H9 (cell line): ENCODE results near the gene TMEM151B. TPM values are rescaled to one million over a fixed set of nuclear protein-coding genes. Genes with fewer than 3 reads are reported as not detected.

Source experiments
- DNase-seq: peaks from one replicate; pipeline ENCODE4 v3.0.0-alpha.2; 2017
- H2AFZ ChIP-seq: one replicate; pipeline ENCODE4 v1.6.1; 2013; ENCODE audit warnings: mild to moderate bottlenecking, low read length, control low read depth, moderate library complexity
- H2AK5ac ChIP-seq: 2 replicates; pipeline ENCODE4 v1.6.1; 2013; ENCODE audit warnings: low read length, control low read depth, mixed read lengths; ENCODE audit not compliant: insufficient read length
- H2BK120ac ChIP-seq: one replicate; pipeline ENCODE4 v1.6.1; 2013; ENCODE audit warnings: low read depth, mild to moderate bottlenecking, low read length, control low read depth, inconsistent platforms; ENCODE audit not compliant: poor library complexity, severe bottlenecking
- H2BK12ac ChIP-seq: 2 replicates; pipeline ENCODE4 v1.6.1; 2013; ENCODE audit warnings: low read length, control low read depth, mixed read lengths, low read depth; ENCODE audit not compliant: insufficient read length
- H2BK15ac ChIP-seq: 2 replicates; pipeline ENCODE4 v1.6.1; 2013; ENCODE audit warnings: low read depth, low read length, control low read depth
- H2BK20ac ChIP-seq: one replicate; pipeline ENCODE4 v1.6.1; 2013; ENCODE audit warnings: low read depth, mild to moderate bottlenecking, low read length, control low read depth, inconsistent platforms; ENCODE audit not compliant: poor library complexity, severe bottlenecking
- H2BK5ac ChIP-seq: 2 replicates; pipeline ENCODE4 v1.6.1; 2013; ENCODE audit warnings: low read length, control low read depth, mixed read lengths; ENCODE audit not compliant: insufficient read length
- H3K14ac ChIP-seq: 2 replicates; pipeline ENCODE4 v1.6.1; 2013; ENCODE audit warnings: low read length, control low read depth; ENCODE audit not compliant: insufficient read depth
- H3K18ac ChIP-seq: 2 replicates; pipeline ENCODE4 v1.6.1; 2013; ENCODE audit warnings: low read depth, mild to moderate bottlenecking, mixed read lengths, low read length, control low read depth; ENCODE audit not compliant: insufficient read length
- H3K23ac ChIP-seq: 2 replicates; pipeline ENCODE4 v1.6.1; 2013; ENCODE audit warnings: low read length, control low read depth, mixed read lengths, low read depth; ENCODE audit not compliant: insufficient read length
- H3K23me2 ChIP-seq: 2 replicates; pipeline ENCODE4 v1.6.1; 2013; ENCODE audit warnings: low read depth, mild to moderate bottlenecking, mixed read lengths, low read length, control low read depth; ENCODE audit not compliant: insufficient read length, poor library complexity, severe bottlenecking
- H3K27ac ChIP-seq: 2 replicates; pipeline ENCODE4 v1.5.1; 2013; ENCODE audit warnings: low read length, control low read depth, mixed read lengths, low read depth; ENCODE audit not compliant: insufficient read length
- H3K27me3 ChIP-seq: 2 replicates; pipeline ENCODE4 v1.6.1; 2013; ENCODE audit warnings: low read length, control low read depth, inconsistent platforms; ENCODE audit not compliant: insufficient read depth
- H3K4ac ChIP-seq: 2 replicates; pipeline ENCODE4 v1.6.1; 2013; ENCODE audit warnings: low read depth, mild to moderate bottlenecking, control low read depth, inconsistent platforms, low read length, moderate library complexity
- H3K4me1 ChIP-seq: 2 replicates; pipeline ENCODE4 v1.6.1; 2013; ENCODE audit warnings: low read length, control low read depth, inconsistent platforms; ENCODE audit not compliant: insufficient read depth
- H3K4me2 ChIP-seq: 2 replicates; pipeline ENCODE4 v1.6.1; 2013; ENCODE audit warnings: low read length, control low read depth, mixed read lengths; ENCODE audit not compliant: insufficient read length, insufficient read depth
- H3K56ac ChIP-seq: 2 replicates; pipeline ENCODE4 v1.6.1; 2013; ENCODE audit warnings: low read depth, mild to moderate bottlenecking, mixed read lengths, low read length, control low read depth; ENCODE audit not compliant: insufficient read length
- H3K79me1 ChIP-seq: 2 replicates; pipeline ENCODE4 v1.6.1; 2013; ENCODE audit warnings: low read depth, mild to moderate bottlenecking, moderate library complexity, low read length, control low read depth, inconsistent platforms; ENCODE audit not compliant: insufficient read depth, poor library complexity, severe bottlenecking
- H3K79me2 ChIP-seq: 2 replicates; pipeline ENCODE4 v1.6.1; 2013; ENCODE audit warnings: low read length, control low read depth, inconsistent platforms; ENCODE audit not compliant: insufficient read depth
- H3K9ac ChIP-seq: 2 replicates; pipeline ENCODE4 v1.6.1; 2013; ENCODE audit warnings: low read length, control low read depth, mixed read lengths; ENCODE audit not compliant: insufficient read length; ENCODE audit errors: extremely low read depth
- H3K9me3 ChIP-seq: one replicate; pipeline ENCODE4 v1.6.1; 2013; ENCODE audit warnings: low read depth, low read length, inconsistent platforms; ENCODE audit not compliant: control insufficient read depth
- H3T11ph ChIP-seq: one replicate; pipeline ENCODE4 v1.6.1; 2013; ENCODE audit warnings: mild to moderate bottlenecking, low read length, control low read depth, inconsistent platforms
- H4K20me1 ChIP-seq: one replicate; pipeline ENCODE4 v1.6.1; 2013; ENCODE audit not compliant: control insufficient read depth, insufficient read length, insufficient read depth
- H4K5ac ChIP-seq: 2 replicates; pipeline ENCODE4 v1.6.1; 2013; ENCODE audit warnings: low read depth, mild to moderate bottlenecking, mixed read lengths, low read length, control low read depth; ENCODE audit not compliant: insufficient read length
- H4K8ac ChIP-seq: replicated peaks from 2 replicates; pipeline ENCODE4 v1.6.1; 2013; ENCODE audit warnings: low read length, control low read depth, mixed read lengths, low read depth; ENCODE audit not compliant: insufficient read length
- H4K91ac ChIP-seq: 2 replicates; pipeline ENCODE4 v1.6.1; 2013; ENCODE audit warnings: low read depth, mild to moderate bottlenecking, moderate library complexity, mixed read lengths, low read length, control low read depth; ENCODE audit not compliant: insufficient read length
- H3K27ac Mint-ChIP-seq, 3 experiments: 2 replicates in 2 of 3; 3 replicates in 1 of 3; pipeline ENCODE4 v1.8.0; 2020 to 2021; ENCODE audit warnings: mixed read lengths in 3 of 3, mild to moderate bottlenecking in 1 of 3, moderate library complexity in 1 of 3
- H3K27me3 Mint-ChIP-seq: 2 replicates; pipeline ENCODE4 v1.8.0; 2021; ENCODE audit warnings: low read depth, mild to moderate bottlenecking, moderate library complexity, mixed read lengths
- H3K36me3 Mint-ChIP-seq, 3 experiments: 2 replicates in 2 of 3; 3 replicates in 1 of 3; pipeline ENCODE4 v1.8.0; 2020 to 2021; ENCODE audit warnings: low read depth in 3 of 3, mixed read lengths in 3 of 3; ENCODE audit not compliant: insufficient read depth in 1 of 3
- H3K4me1 Mint-ChIP-seq, 2 experiments: 2 replicates each; pipeline ENCODE4 v1.8.0; 2020; ENCODE audit warnings: mixed read lengths in 2 of 2
- H3K4me3 Mint-ChIP-seq, 2 experiments: 2 replicates in 1 of 2; 3 replicates in 1 of 2; pipeline ENCODE4 v1.8.0; 2020 to 2021; ENCODE audit warnings: mild to moderate bottlenecking in 2 of 2, mixed read lengths in 2 of 2, moderate library complexity in 1 of 2
- H3K9me3 Mint-ChIP-seq, 2 experiments: 2 replicates in 1 of 2; 3 replicates in 1 of 2; pipeline ENCODE4 v1.8.0; 2020; ENCODE audit warnings: mild to moderate bottlenecking in 2 of 2, mixed read lengths in 2 of 2, moderate library complexity in 1 of 2
- WGBS: extraction: QIAGEN DNeasy Blood & Tissue Kit; methylation state at CpG from one replicate; pipeline ENCODE4 v1.1.7; 2013; ENCODE audit warnings: missing lambda C conversion rate, low lambda C conversion rate, mixed read lengths; ENCODE audit not compliant: insufficient read length; ENCODE audit errors: extremely low coverage; 5-methylcytosine and 5-hydroxymethylcytosine counted together
- total RNA-seq: library from RNA; stranded (reverse); gene quantifications from 2 replicates; pipeline ENCODE4 v1.2.1, GENCODE V29; 2021
- TF ChIP-seq, protein P1 (sequence below): fragments of 200-600 bp; sonication (generic); conservative IDR thresholded peaks from 3 replicates; pipeline ENCODE4 v1.8.0; 2021; ENCODE audit warnings: antibody characterized with exemption, mild to moderate bottlenecking

TMEM151B gene
- total RNA-seq, 1 experiment from 2014 or later = 2.4 TPM

DNA sequence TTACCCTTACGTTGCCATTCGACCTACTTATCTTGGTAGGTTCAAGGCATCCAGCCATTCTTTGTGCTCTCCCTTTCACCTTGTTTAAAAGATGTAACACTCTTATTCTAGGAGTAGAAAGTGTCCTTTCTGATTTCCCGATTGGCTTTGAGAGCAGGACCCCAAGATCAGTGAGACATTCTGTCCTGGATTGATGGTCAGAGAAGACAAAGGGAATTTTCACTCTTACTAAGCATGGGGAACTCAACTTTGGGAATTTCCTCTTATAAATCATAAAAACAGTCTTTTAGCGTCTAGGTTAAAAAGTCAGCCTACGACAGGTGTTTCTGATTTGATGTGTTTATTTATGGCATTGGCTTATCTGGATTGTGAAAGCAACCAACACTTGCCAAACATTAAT is 45.7 kb downstream of the TMEM151B start:
- Histone ChIP-seq H4K91ac (no peak overlapping the region), H3K9ac (no peak overlapping the region), H3K4me1 (no peaks in the 10 kb centered on the region), H3K18ac (no peak overlapping the region), H2AFZ (no peak overlapping the region), H4K5ac (no peak overlapping the region), H3K14ac (no peak overlapping the region), H3K23ac (no peak overlapping the region), H3K9me3 (no peaks in the 10 kb centered on the region), H3K4ac (no peak overlapping the region), H3K79me1 (peaks cover 5% of the 10 kb centered on the region), H2BK12ac (no peak overlapping the region), H3K27ac (no peak overlapping the region), H2BK15ac (no peak overlapping the region), H3T11ph (no peak overlapping the region), H2AK5ac (no peak overlapping the region), H3K79me2 (peaks cover 6% of the 10 kb centered on the region; the same call in 1 of the 2 replicates), H4K20me1 (no peaks in the 10 kb centered on the region), H2BK5ac (no peak overlapping the region), H3K56ac (no peak overlapping the region), H3K27me3 (no peaks in the 10 kb centered on the region), H4K8ac (no peak overlapping the region), H2BK120ac (no peak overlapping the region), H2BK20ac (no peak overlapping the region), H3K4me2 (no peak overlapping the region), H3K23me2 (peaks cover 4% of the 10 kb centered on the region)
- DNase-seq = no peak
- TF ChIP-seq, protein P1, sequence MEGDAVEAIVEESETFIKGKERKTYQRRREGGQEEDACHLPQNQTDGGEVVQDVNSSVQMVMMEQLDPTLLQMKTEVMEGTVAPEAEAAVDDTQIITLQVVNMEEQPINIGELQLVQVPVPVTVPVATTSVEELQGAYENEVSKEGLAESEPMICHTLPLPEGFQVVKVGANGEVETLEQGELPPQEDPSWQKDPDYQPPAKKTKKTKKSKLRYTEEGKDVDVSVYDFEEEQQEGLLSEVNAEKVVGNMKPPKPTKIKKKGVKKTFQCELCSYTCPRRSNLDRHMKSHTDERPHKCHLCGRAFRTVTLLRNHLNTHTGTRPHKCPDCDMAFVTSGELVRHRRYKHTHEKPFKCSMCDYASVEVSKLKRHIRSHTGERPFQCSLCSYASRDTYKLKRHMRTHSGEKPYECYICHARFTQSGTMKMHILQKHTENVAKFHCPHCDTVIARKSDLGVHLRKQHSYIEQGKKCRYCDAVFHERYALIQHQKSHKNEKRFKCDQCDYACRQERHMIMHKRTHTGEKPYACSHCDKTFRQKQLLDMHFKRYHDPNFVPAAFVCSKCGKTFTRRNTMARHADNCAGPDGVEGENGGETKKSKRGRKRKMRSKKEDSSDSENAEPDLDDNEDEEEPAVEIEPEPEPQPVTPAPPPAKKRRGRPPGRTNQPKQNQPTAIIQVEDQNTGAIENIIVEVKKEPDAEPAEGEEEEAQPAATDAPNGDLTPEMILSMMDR = no peak
- Mint-ChIP-seq H3K27me3 (peaks cover 10% of the 10 kb centered on the region), H3K9me3 (no peaks in the 10 kb centered on the region), H3K4me1 (peaks cover 17 to 25% of the 10 kb centered on the region in 2 experiments), H3K4me3 (no peak overlapping the region), H3K27ac (no peak overlapping the region), H3K36me3 (peaks cover 8 to 13% (median 13%) of the 10 kb centered on the region in 3 experiments; a peak in 6 of 7 replicates)
- WGBS = no CpG with 5 or more reads among the region's 5 CpGs
